HepG2 (cell line): Measurements from ENCODE around the gene TSPAN5. TPM values are rescaled to one million over a fixed set of nuclear protein-coding genes. Genes with fewer than 3 reads are reported as not detected.

ENCODE experiments used
- ATAC-seq: fragments of 200-7000 bp; cut with Tn5 transposase; 3 replicates; pipeline ENCODE4 v1.9.1; 2020; ENCODE audit warnings: mild to moderate bottlenecking, moderate library complexity
- BruUV-seq: library from RNA; stranded (reverse); fragments of 400-500 nt; replicated peaks from 2 replicates; lab custom pipeline; 2021; lab: Mats Ljungman, UMichigan
- CTCF ChIA-PET: fragments of 300-600 bp; formaldehyde crosslinking; extraction: SDS; loops from one replicate; lab custom pipeline; 2021; ENCODE audit warnings: low total read pairs, inconsistent platforms, low intra/inter-chr PET ratio; lab: Yijun Ruan, JAX
- POLR2A ChIA-PET: fragments of 350-600 bp; sonication (Branson Sonifier 250); formaldehyde crosslinking; loops from one replicate; lab custom pipeline; 2020; ENCODE audit warnings: antibody characterized with exemption, inconsistent platforms; lab: Yijun Ruan, JAX
- DNase-seq: peaks from one replicate; pipeline ENCODE4 v3.0.0-alpha.2; 2015; ENCODE audit warnings: low spot score
- FAIRE-seq: peaks from 3 replicates; lab custom pipeline; 2011; peaks lifted over from hg19 to GRCh38; lab: Jason Lieb, UNC
- H2AFZ ChIP-seq: one replicate; pipeline ENCODE4 v1.6.1; 2011; ENCODE audit warnings: low read length, inconsistent platforms
- H3K27ac ChIP-seq: fragments of 300-600 bp; 3 replicates; pipeline ENCODE4 v1.8.0; 2011; ENCODE audit warnings: mixed run types, mild to moderate bottlenecking, mixed read lengths, low read length, inconsistent platforms; ENCODE audit not compliant: insufficient read depth; ENCODE audit errors: extremely low read length
- H3K27me3 ChIP-seq, 2 experiments: fragments of 200-600 bp in 1 of 2; 2 replicates in 1 of 2; 3 replicates in 1 of 2; pipeline versions ENCODE4 v1.6.0 to v1.8.0; 2011; ENCODE audit warnings: low read length in 2 of 2, mild to moderate bottlenecking in 2 of 2, moderate library complexity in 2 of 2, inconsistent platforms in 1 of 2; ENCODE audit not compliant: insufficient read depth in 2 of 2, control insufficient read depth in 1 of 2
- H3K36me3 ChIP-seq, 2 experiments: fragments of 200-600 bp in 1 of 2; replicated peaks in 1 of 2; 2 replicates in 1 of 2; 3 replicates in 1 of 2; pipeline versions ENCODE4 v1.5.1 to v1.8.0; 2011; ENCODE audit warnings: low read length in 2 of 2, inconsistent platforms in 1 of 2; ENCODE audit not compliant: insufficient read depth in 2 of 2, control insufficient read depth in 1 of 2
- H3K4me1 ChIP-seq: 2 replicates; pipeline ENCODE4 v1.5.1; 2012; ENCODE audit warnings: low read length, inconsistent platforms; ENCODE audit not compliant: insufficient read depth
- H3K4me2 ChIP-seq: 2 replicates; pipeline ENCODE4 v1.6.0; 2011; ENCODE audit warnings: low read depth, low read length, inconsistent platforms
- H3K4me3 ChIP-seq, 3 experiments: fragments of 200-600 bp in 1 of 3; sonication (generic), shearing (Covaris generic) in 1 of 3; replicated peaks in 1 of 3; 2 replicates each; pipeline ENCODE4 v1.5.1; 2011 to 2016; ENCODE audit warnings: low read length in 3 of 3, inconsistent platforms in 2 of 3, low read depth in 2 of 3, mild to moderate bottlenecking in 2 of 3, control low read depth in 1 of 3, mixed read lengths in 1 of 3; ENCODE audit not compliant: insufficient read depth in 1 of 3
- H3K79me2 ChIP-seq: one replicate; pipeline ENCODE4 v1.6.1; 2011; ENCODE audit warnings: low read length, inconsistent platforms; ENCODE audit not compliant: insufficient read depth
- H3K9ac ChIP-seq: 2 replicates; pipeline ENCODE4 v1.6.0; 2011; ENCODE audit warnings: mild to moderate bottlenecking, low read depth, low read length, inconsistent platforms; ENCODE audit not compliant: insufficient read depth
- H3K9me3 ChIP-seq: 2 replicates; pipeline ENCODE4 v1.5.1; 2012; ENCODE audit warnings: mild to moderate bottlenecking, low read length
- H4K20me1 ChIP-seq: 2 replicates; pipeline ENCODE4 v1.6.0; 2011; ENCODE audit warnings: inconsistent platforms, mild to moderate bottlenecking, low read length, moderate library complexity; ENCODE audit not compliant: insufficient read depth
- FOXA1 ChIP-seq, 2 experiments: fragments of 450-650 bp in 1 of 2; sonication (generic) in 1 of 2; formaldehyde crosslinking in 1 of 2; IDR thresholded peaks; 2 replicates each; pipeline versions ENCODE4 v1.4.0 to v1.6.1; 2016 to 2020; ENCODE audit warnings: missing genetic modification reagents in 1 of 2
- GATAD2A ChIP-seq: IDR thresholded peaks from 2 replicates; pipeline ENCODE4 v1.6.1; 2016
- LCORL ChIP-seq, 2 experiments: fragments of 450-650 bp in 1 of 2; sonication (generic) in 1 of 2; formaldehyde crosslinking in 1 of 2; IDR thresholded peaks; 2 replicates each; pipeline versions ENCODE4 v1.5.0 to v1.6.1; 2017 to 2020; ENCODE audit warnings: antibody characterized with exemption in 1 of 2, missing genetic modification reagents in 1 of 2
- PAXIP1 ChIP-seq: sonication (generic); formaldehyde crosslinking; conservative IDR thresholded peaks from 2 replicates; pipeline ENCODE4 v1.4.0; 2020; ENCODE audit warnings: mild to moderate bottlenecking, missing genetic modification reagents, moderate library complexity
- SMC3 ChIP-seq: IDR thresholded peaks from 2 replicates; pipeline ENCODE4 v1.6.1; 2011; ENCODE audit warnings: low read length, improper control_type of control experiment
- ZNF12 ChIP-seq: sonication (generic); formaldehyde crosslinking; IDR thresholded peaks from 2 replicates; pipeline ENCODE4 v1.5.0; 2020; ENCODE audit warnings: missing genetic modification reagents
- ZNF784 ChIP-seq: sonication (generic); formaldehyde crosslinking; IDR thresholded peaks from 2 replicates; pipeline ENCODE4 v1.5.1; 2020; ENCODE audit warnings: missing genetic modification reagents, mild to moderate bottlenecking, borderline replicate concordance
- WGBS: methylation state at CpG from one replicate; pipeline ENCODE4 v1.1.6; 2017; ENCODE audit warnings: low lambda C conversion rate; 5-methylcytosine and 5-hydroxymethylcytosine counted together
- in situ Hi-C: cut with HindIII; loops from 2 replicates; pipeline ENCODE4 v1.10.0; 2017; ENCODE audit warnings: low pct_unique_long_range_greater_than_20kb; ENCODE audit not compliant: extremely low pct_ligation_motif_present
- intact Hi-C: fragments of 100-400 bp; cut with micrococcal nuclease; formaldehyde crosslinking; loops from one replicate; pipeline ENCODE4 v1.10.0; 2022; ENCODE audit not compliant: unreplicated experiment
- polyA plus RNA-seq, 8 experiments: library from polyadenylated mRNA; depleted of rRNA in 3 of 8; stranded (reverse) in 7 of 8; unstranded in 1 of 8; fragments of >200 nt; fragmentation: Illumina TruSeq in 4 of 8; extraction: Trizol in 4 of 8; gene quantifications; 2 replicates each; pipeline versions ENCODE4 v1.2.1 to v1.2.3, GENCODE V29; 2011 to 2016; ENCODE audit warnings: low read depth in 4 of 8, missing spikeins in 1 of 8, mixed read lengths in 1 of 8; ENCODE audit not compliant: insufficient read depth in 1 of 8
- total RNA-seq, 5 experiments: library from RNA; depleted of rRNA; stranded (reverse); fragments of >200 nt; fragmentation: Illumina TruSeq; extraction: Trizol; gene quantifications; 2 replicates each; pipeline ENCODE4 v1.2.3, GENCODE V29; 2016; ENCODE audit warnings: low read depth in 1 of 5

Gene TSPAN5
- total and polyA plus RNA-seq, 2 of the 13 experiments (the other 11 are each of a cell fraction or from before 2014, with no cell fraction given) = 0.20 to 0.53 TPM

DNA sequence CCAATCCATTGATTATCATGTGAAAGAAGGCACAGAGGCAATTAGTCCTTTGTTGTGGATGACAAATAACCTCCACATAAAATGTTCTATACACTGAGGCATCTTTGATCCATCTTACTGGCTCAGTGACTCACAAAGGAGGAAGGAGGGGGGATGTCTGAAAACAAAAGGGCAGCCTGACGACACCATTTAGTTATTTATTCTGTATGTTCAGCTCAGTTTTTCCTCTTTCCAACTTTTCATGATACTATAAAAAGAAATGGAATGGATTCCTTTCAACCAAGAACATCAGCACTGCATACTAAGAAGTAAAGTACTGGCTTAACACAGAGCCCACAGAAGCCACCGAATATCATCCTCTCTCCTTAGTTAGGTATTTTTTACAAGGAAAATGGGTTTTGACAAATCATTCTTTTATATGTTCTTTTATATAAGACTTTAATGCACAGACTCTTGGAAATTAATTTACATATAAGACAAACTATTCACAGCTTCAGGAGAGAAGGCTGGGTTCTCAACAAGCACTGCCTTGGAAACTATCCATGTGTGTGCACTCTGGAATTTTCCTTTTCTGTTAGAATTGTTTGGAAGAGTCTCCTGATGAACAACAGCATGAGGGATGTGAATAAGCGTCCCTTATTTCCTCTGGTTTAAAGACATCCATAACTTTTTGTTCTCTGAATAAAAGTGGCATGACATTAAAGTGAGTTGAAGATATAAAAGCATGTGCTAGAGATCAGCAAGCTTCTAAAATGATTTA, 135.6 kb downstream of the TSPAN5 start (continued):
- no peak for TF ChIP-seq SMC3
- TF ChIP-seq LCORL (IDR thresholded peaks at IDR 0.05) = no peak
- no peak for TF ChIP-seq LCORL (CRISPR knock-in tag; IDR thresholded peaks at IDR 0.05)
- no peak for TF ChIP-seq FOXA1 (IDR thresholded peaks at IDR 0.05)
- TF ChIP-seq FOXA1 (CRISPR knock-in tag; IDR thresholded peaks at IDR 0.05) = no peak
- no peak for TF ChIP-seq PAXIP1 (CRISPR knock-in tag)
- no peak for TF ChIP-seq ZNF784 (CRISPR knock-in tag)

DNA sequence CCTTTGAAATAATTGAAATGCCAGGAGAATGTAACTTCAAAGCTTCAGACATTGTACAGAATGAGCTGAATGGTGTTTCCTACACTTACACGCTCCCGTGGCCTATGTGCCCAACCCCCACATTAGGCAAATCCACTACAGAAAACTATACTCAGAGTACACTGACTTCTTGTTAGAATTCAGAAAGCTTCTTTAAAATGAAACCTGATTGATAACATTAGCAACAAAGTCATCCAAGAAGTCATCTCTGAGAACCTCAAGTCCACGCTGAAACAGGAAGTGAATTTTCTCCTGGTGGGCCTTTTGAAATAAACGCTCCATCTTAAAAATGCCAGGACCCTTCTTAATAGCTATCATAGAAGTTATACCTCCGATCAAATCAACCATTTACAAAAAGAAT, 136.3 kb downstream of the TSPAN5 start:
- Histone ChIP-seq H3K36me3 (no peaks in the 10 kb centered on the region), H4K20me1 (no peaks in the 10 kb centered on the region), H3K27ac (no peak overlapping the region), H3K4me2 (no peak overlapping the region), H3K4me1 (no peaks in the 10 kb centered on the region), H3K79me2 (no peaks in the 10 kb centered on the region), H3K9me3 (no peaks in the 10 kb centered on the region), H3K9ac (no peak overlapping the region), H3K4me3 (no peak overlapping the region), H3K27me3 (no peaks in the 10 kb centered on the region), H2AFZ (no peak overlapping the region)
- intact Hi-C loops = no loop called here
- ATAC-seq = no peak
- BruUV-seq = no TSS peak
- WGBS = 48% methylated on average over 5 of the region's 5 CpGs
- ChIA-PET POLR2A (no interaction called here), CTCF (no interaction called here)
- no peak for FAIRE-seq
- TF ChIP-seq GATAD2A (CRISPR knock-in tag) = no peak
- TF ChIP-seq ZNF12 (CRISPR knock-in tag) = no peak
- DNase-seq = no peak
- in situ Hi-C loops = no loop called here
